Skeletal muscle tissue (tissue), 4 donors: ENCODE data around the gene EYA2. TPM values are rescaled to one million over a fixed set of nuclear protein-coding genes. Genes with fewer than 3 reads are reported as not detected.

Experiments used
- H3K27ac ChIP-seq: one replicate; pipeline ENCODE4 v1.7.0; 2013; ENCODE audit warnings: mild to moderate bottlenecking, low read depth, low read length, inconsistent platforms
- H3K27me3 ChIP-seq, 3 donors: one replicate each; pipeline ENCODE4 v1.7.0; 2013; ENCODE audit warnings: low read length in 3 of 3; ENCODE audit not compliant: control insufficient read depth in 3 of 3, insufficient read depth in 3 of 3
- H3K36me3 ChIP-seq, 3 donors: one replicate each; pipeline ENCODE4 v1.7.0; 2013; ENCODE audit warnings: low read length in 3 of 3; ENCODE audit not compliant: control insufficient read depth in 3 of 3, insufficient read depth in 3 of 3
- H3K4me1 ChIP-seq, 3 donors: one replicate each; pipeline ENCODE4 v1.7.0; 2013; ENCODE audit warnings: low read length in 3 of 3, mild to moderate bottlenecking in 3 of 3; ENCODE audit not compliant: control insufficient read depth in 3 of 3, insufficient read depth in 3 of 3
- H3K4me3 ChIP-seq, 3 donors: one replicate each; pipeline ENCODE4 v1.7.0; 2013; ENCODE audit warnings: low read length in 3 of 3
- H3K9ac ChIP-seq, 3 donors: one replicate each; pipeline ENCODE4 v1.7.0; 2013; ENCODE audit warnings: low read length in 3 of 3, mild to moderate bottlenecking in 3 of 3, moderate library complexity in 2 of 3, low read depth in 1 of 3
- H3K9me3 ChIP-seq, 3 donors: one replicate each; pipeline ENCODE4 v1.7.0; 2013; ENCODE audit warnings: low read length in 3 of 3; ENCODE audit not compliant: control insufficient read depth in 3 of 3
- total RNA-seq: library from RNA; depleted of rRNA; stranded (reverse); fragments of >200 nt; gene quantifications from one replicate; pipeline ENCODE4 v1.2.3, GENCODE V29; 2014
- donor health status: Osteomylitis.

Gene EYA2
- total RNA-seq, 1 donor from 2014 or later: 1.0 TPM

DNA sequence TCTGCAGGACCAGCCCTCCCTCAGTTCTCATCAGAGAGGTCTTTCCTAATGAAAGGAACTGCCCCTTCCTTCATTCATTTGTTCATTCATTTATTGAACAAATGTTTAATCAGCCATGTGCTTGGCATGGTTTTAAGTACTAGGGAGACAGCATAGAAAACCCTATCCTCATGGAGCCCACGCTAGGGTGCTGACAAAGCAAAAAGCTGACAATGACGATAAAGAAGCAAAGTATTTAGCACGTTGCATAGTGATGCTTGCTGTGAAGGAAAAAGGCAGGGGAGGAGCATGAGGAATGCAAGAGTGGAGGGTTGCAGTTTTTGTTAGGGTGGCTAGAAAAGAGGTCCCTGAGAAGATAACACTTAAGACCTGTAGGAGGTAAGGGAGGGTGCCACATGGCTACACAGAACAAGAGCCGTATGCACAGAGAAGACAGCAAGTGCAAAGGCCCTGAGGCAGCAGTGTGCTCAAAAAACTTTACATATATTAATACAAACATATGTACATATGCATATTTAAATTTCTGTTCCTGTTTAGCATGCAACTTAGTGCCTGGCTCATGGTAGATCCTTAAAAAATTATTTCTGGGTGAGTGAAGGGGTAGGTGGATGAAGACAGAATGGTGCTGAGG is 98.9 kb downstream of the EYA2 start:
- H3K27me3 ChIP-seq: peaks cover 5 to 11% (median 6%) of the 10 kb centered on the region in 3 donors
- H3K4me3 ChIP-seq: no peak overlapping the region
- no peak overlapping the region for H3K9ac ChIP-seq
- no peaks in the 10 kb centered on the region for H3K9me3 ChIP-seq
- no peaks in the 10 kb centered on the region for H3K36me3 ChIP-seq
- H3K4me1 ChIP-seq: peaks cover 0 to 5% (median 3%) of the 10 kb centered on the region in 3 donors
- H3K27ac ChIP-seq: no peak overlapping the region

DNA sequence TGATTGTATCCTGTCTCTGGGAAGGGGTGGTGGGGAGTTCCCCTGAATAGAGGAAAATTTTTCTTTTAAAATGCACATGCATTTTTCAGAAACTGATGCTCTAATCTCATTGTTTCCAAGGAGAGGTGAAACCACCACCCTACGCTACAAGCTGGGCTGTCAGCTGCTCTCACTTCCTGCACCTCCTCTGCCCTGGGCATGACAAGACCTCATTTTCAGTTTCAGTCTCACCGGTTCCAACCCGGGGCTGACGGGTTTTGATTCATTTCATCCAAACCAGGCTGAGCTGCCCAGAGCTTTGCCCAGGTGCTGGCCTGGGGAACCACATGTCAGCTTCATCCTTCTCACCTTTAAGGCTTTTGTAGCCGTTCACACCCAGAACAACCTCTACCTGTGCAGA is 99.7 kb downstream of the EYA2 start:
- peaks cover 5 to 11% (median 6%) of the 10 kb centered on the region in 3 donors for H3K27me3 ChIP-seq
- H3K9me3 ChIP-seq: no peaks in the 10 kb centered on the region
- H3K4me3 ChIP-seq: no peak overlapping the region
- H3K36me3 ChIP-seq: no peaks in the 10 kb centered on the region
- no peak overlapping the region for H3K27ac ChIP-seq
- no peak overlapping the region for H3K9ac ChIP-seq
- peaks cover 0 to 5% (median 3%) of the 10 kb centered on the region in 3 donors for H3K4me1 ChIP-seq

DNA sequence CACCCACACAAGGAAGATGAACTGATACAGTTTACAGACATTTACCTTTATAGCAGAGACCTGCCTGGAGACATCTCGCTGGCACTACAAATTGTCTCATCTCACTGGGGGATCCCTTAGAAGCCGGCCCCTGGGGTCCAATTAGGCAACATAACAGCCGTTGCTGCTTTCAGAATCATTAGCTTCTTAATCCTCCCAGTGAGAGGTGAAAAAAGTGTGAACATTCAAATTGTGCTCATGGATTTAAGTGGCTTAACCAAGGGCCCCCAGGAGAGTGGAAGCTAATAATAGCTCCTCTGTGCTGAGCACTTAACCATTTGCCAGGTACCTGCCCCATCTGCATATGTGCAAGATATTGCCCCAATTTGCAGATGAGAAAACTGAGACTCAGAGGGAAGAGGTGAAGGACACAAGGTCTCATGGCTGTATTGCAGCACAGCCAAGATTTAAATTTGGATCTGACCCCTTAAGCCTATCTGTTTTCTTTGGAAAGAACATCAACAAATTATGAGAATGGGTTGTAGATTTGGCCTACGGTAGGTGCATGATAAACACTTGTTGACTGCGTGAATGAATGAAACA is 101.0 kb downstream of the EYA2 start:
- Histone ChIP-seq H3K4me3 (no peak overlapping the region), H3K9me3 (no peaks in the 10 kb centered on the region), H3K27me3 (peaks cover 4 to 11% (median 6%) of the 10 kb centered on the region in 3 donors), H3K36me3 (no peaks in the 10 kb centered on the region), H3K27ac (no peak overlapping the region), H3K4me1 (no peaks in the 10 kb centered on the region), H3K9ac (no peak overlapping the region)

DNA sequence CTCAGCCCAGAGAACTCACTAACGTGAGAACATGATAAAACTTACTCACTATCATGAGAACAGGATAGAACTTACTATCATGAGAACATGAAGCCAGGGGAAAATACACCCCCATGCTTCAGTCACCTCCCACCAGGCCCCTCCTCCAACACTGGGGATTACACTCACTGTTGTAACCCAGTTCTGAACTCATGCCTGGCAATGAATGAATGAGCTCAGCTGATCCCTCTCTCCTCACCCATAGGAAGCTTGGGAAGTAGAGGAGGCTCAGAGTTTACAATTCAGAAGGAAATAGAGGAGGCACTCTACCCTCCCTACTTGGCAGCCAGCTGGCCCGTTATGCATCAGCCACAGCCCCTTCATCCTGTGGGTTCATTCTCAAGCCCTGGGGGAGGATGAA is 102.5 kb downstream of the EYA2 start:
- Histone ChIP-seq H3K4me3 (no peak overlapping the region), H3K9me3 (no peaks in the 10 kb centered on the region), H3K4me1 (no peaks in the 10 kb centered on the region), H3K27me3 (peaks cover 4 to 11% (median 6%) of the 10 kb centered on the region in 3 donors), H3K27ac (no peak overlapping the region), H3K36me3 (no peaks in the 10 kb centered on the region), H3K9ac (no peak overlapping the region)

DNA sequence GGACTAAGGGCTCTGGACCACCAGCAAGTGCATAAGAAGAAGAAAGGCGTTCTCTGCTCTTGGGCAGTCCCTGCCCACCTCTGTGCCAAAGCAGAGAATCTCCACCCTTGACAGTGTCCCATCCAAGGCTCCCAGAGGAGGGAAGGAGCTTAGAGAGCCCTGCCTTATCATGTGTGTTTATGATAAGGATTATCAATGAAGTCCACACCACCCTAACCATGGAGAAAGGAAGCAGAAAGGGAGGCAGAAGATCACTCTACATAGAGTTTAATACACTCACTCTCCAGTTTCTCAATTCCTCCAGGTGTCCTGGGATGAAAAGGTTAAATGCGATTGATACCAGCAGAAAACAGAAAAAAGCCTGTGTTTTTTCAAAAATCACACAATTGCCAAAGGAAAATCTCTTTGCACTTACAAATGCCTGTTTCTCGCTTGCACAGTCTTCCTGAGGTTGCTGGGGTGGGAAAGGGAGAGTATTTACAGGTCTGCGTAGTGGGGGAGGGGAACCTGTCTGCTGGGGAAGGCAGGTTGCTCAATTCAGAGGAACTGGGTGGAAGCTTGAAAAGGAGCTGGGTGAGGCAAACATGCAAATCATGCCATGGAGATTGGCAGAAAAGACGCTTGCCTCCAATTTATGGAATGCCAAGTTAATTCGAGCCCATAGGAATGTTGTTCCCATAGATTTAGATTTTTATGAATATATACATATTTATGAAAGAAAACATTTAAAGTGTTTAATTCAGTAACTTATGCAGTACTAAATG is 104.0 kb downstream of the EYA2 start:
- peaks cover 0 to 6% (median 0%) of the 10 kb centered on the region in 3 donors for H3K27me3 ChIP-seq
- H3K36me3 ChIP-seq: no peaks in the 10 kb centered on the region
- H3K4me3 ChIP-seq: no peak overlapping the region
- H3K9ac ChIP-seq: no peak overlapping the region
- no peaks in the 10 kb centered on the region for H3K4me1 ChIP-seq
- H3K27ac ChIP-seq: no peak overlapping the region
- H3K9me3 ChIP-seq: peaks cover 0 to 3% (median 2%) of the 10 kb centered on the region in 3 donors

DNA sequence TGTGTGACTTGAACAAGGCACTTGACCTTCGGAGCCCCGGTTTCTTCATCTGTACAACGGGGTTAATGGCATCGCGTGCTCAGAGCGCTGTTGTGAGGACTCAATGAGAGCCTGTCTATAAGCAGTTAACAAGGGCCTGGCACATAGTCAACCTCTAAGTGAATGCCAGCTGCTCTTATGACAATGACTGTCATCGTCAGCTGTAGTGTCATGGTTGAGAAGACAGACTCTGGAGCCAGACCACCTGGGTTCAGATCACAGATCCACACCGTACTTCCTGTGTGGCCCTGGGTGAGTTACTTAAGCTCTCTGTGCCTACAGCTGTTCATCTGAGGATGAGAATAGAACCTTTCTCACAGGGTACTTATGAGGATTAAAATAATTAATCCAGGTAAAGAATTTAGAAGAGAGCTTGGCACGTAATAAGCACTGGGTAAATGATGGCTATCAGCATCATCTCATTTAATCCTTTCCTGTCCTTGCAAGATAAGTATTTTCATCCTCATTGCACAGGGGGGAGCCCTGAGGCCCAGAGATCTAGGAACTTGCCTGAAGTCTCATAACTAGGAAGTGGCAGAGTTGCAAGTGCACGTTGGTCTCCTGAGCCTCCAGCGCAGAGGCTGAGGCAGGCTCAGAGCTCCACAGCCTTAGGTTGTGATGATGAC is 105.3 kb downstream of the EYA2 start:
- Histone ChIP-seq H3K4me3 (no peak overlapping the region), H3K4me1 (no peaks in the 10 kb centered on the region), H3K9me3 (peaks cover 0 to 3% (median 2%) of the 10 kb centered on the region in 3 donors), H3K9ac (no peak overlapping the region), H3K27me3 (peaks cover 0 to 6% (median 0%) of the 10 kb centered on the region in 3 donors), H3K27ac (no peak overlapping the region), H3K36me3 (no peaks in the 10 kb centered on the region)

DNA sequence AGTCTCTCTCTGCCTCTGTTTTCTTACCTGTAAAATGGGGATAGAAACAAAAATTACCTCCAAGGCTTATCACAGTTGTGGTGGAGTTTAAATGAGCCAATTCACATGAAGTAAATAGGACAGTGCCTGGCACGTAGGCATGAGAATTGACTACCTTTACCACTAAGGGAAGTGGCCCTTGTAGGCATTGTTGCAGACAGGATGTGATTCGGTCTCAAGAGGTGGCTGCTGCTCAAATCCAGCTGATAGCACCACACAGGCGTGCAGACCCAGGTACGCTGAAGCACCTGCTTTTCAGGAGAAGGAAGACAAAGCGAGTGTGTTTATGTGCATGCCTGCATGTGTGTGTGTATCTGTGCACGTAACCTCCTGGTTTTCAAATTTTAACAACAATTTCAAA is 108.6 kb downstream of the EYA2 start:
- H3K9me3 ChIP-seq: peaks cover 0 to 3% (median 2%) of the 10 kb centered on the region in 3 donors
- no peak overlapping the region for H3K9ac ChIP-seq
- peaks cover 0 to 3% (median 0%) of the 10 kb centered on the region in 3 donors for H3K27me3 ChIP-seq
- no peak overlapping the region for H3K4me3 ChIP-seq
- H3K36me3 ChIP-seq: no peaks in the 10 kb centered on the region
- no peak overlapping the region for H3K27ac ChIP-seq
- H3K4me1 ChIP-seq: no peaks in the 10 kb centered on the region

DNA sequence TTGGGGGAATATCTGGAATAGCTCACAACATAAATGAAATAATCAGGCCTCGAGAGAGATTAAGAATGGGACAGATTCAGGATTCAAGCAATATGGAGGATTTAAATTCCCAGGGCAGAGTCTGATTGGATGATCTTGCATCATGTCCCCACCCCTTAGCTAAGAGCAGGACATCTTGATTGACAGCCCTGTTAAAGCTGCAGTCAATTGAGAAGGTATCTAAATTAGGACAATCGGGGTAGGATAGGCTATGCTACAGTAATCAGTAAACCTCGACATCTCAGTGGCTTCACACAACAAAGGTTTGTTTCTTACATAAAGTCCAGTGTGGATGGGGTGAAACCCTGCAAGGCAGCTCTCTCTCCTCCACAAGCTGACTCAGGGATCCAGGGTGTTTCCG is 109.5 kb downstream of the EYA2 start:
- H3K27me3 ChIP-seq: no peaks in the 10 kb centered on the region

DNA sequence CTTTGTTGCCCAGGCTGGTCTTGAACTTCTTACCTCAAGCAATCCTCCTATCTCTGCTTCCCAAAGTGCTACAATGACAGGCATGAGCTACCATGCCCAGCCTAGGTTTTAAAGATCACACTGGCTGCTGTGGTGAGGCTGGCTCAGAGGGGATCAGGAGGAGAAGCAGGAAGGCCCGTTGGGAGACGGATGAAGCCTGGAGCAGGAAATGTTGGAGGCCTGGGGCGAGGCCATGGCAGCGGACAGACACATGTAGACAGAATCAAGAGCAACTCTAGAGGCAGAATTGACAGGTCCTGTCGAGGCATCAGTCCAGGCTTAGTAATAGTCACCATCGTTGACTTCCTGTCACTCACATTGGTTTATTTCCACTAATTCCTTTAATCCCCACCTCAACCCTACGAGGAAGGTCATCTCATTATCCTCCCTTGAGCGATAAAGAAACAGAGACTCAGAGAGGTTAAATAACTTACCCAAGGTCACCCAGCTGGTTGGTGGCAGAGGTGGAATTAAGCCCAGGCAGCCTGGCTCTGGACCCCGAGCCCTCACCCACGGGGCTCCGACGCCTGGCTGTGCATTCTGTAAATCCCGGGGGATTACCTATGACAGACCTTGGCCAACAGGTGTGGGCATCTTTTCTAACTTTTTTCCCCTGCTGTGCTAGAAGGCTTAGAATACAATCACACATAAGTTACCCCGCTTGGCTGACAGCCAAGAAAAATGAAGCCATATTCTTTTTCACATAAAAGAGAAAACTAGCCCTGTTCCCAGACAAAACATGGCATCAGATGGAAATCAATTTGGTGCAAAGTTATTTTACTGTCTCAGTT is 113.4 kb downstream of the EYA2 start:
- Histone ChIP-seq H3K27ac (no peak overlapping the region), H3K4me1 (no peaks in the 10 kb centered on the region), H3K4me3 (no peak overlapping the region), H3K9ac (no peak overlapping the region), H3K9me3 (peaks cover 0 to 3% (median 2%) of the 10 kb centered on the region in 3 donors), H3K36me3 (peaks cover 0 to 2% (median 0%) of the 10 kb centered on the region in 3 donors), H3K27me3 (no peaks in the 10 kb centered on the region)

More for the DNA sequence above, 109.5 kb downstream of the EYA2 start:
- H3K27ac ChIP-seq: no peak overlapping the region
- no peak overlapping the region for H3K4me3 ChIP-seq
- no peaks in the 10 kb centered on the region for H3K4me1 ChIP-seq
- no peaks in the 10 kb centered on the region for H3K36me3 ChIP-seq
- H3K9me3 ChIP-seq: peaks cover 0 to 3% (median 2%) of the 10 kb centered on the region in 3 donors
- H3K9ac ChIP-seq: no peak overlapping the region
